Stomach (tissue), 4 donors: Measurements from ENCODE around the gene ATG9B.

Experiments
- EP300 ChIP-seq: sonication (generic); formaldehyde crosslinking; IDR thresholded peaks from one replicate; pipeline ENCODE4 v1.6.1; 2017; ENCODE audit warnings: antibody characterized with exemption
- POLR2A ChIP-seq, 4 donors: fragments of 450-650 bp; IDR thresholded peaks; one replicate each; pipeline ENCODE4 v1.6.1; 2016; ENCODE audit warnings: antibody characterized with exemption in 4 of 4, control low read depth in 2 of 4, mild to moderate bottlenecking in 1 of 4, moderate library complexity in 1 of 4
- POLR2AphosphoS5 ChIP-seq, 3 donors: sonication (generic); formaldehyde crosslinking; IDR thresholded peaks; one replicate each; pipeline ENCODE4 v1.6.1; 2016; ENCODE audit warnings: antibody characterized with exemption in 3 of 3
- TF ChIP-seq, protein P1 (sequence below), 7 experiments: fragments of 450-650 bp in 4 of 7; fragments of 200-600 bp in 3 of 7; sonication (generic) in 3 of 7; IDR thresholded peaks; one replicate each; pipeline ENCODE4 v1.5.1; 2016 to 2019; ENCODE audit warnings: antibody characterized with exemption in 7 of 7, control low read depth in 2 of 7, mild to moderate bottlenecking in 1 of 7

- TF ChIP-seq, protein P1, sequence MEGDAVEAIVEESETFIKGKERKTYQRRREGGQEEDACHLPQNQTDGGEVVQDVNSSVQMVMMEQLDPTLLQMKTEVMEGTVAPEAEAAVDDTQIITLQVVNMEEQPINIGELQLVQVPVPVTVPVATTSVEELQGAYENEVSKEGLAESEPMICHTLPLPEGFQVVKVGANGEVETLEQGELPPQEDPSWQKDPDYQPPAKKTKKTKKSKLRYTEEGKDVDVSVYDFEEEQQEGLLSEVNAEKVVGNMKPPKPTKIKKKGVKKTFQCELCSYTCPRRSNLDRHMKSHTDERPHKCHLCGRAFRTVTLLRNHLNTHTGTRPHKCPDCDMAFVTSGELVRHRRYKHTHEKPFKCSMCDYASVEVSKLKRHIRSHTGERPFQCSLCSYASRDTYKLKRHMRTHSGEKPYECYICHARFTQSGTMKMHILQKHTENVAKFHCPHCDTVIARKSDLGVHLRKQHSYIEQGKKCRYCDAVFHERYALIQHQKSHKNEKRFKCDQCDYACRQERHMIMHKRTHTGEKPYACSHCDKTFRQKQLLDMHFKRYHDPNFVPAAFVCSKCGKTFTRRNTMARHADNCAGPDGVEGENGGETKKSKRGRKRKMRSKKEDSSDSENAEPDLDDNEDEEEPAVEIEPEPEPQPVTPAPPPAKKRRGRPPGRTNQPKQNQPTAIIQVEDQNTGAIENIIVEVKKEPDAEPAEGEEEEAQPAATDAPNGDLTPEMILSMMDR (IDR thresholded peaks at IDR 0.05): no peak
- no peak for TF ChIP-seq POLR2A (IDR thresholded peaks at IDR 0.05)
- no peak for TF ChIP-seq EP300
- no peak for TF ChIP-seq POLR2AphosphoS5 (IDR thresholded peaks at IDR 0.05)
These were observed 7.8 kb downstream of the ATG9B start for GRCh38 chr7:151016505-151016904.
